GM21717 (cell line): ENCODE data around the gene USP14.

Source experiments
- ATAC-seq: cut with Tn5 transposase; IDR thresholded peaks from one replicate; pipeline ENCODE4 v1.9.1; 2021; ENCODE audit warnings: mild to moderate bottlenecking, moderate library complexity; ENCODE audit not compliant: unreplicated experiment

USP14 gene

GRCh38 chr18:225745-226144 lies 67.4 kb downstream of the USP14 start:
- ATAC-seq: no peak

DNA sequence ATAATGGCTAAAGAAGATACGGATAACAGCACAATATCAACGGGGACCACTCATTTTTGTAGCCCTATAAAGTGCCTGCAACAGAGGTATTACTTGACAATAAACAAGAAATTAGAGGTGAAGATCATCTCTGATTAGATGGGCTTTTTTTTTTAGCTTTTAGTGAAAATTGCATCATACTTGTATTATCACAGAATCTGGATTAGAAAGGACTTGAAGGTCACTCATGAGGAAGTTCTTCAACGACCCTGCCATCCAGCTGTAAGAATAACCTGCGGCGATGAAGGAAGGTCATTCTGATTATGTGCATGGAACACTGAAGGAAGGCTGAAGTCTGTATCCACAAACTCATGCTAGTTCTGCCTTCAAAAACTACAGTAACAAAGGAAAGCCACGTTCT lies 69.0 kb downstream of the USP14 start:
- ATAC-seq: no peak

DNA sequence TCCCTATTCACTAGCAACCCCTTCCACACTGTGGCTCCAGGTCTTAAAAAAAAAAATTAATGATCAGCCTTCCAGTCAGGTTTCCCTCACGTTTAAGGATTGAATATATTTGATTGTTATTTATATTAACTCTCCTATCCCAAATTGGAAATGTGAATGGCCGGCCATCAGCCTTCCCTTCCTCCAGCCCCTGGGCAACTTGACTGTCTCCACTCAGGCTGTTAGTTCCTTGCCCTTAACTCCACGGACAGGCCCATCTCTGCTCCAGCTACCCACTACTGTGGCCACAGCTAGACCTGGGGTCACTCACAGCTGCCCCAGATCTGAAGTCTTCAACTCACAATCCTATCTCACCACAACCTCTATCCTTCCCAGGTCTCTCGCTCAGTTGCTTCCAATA lies 69.5 kb downstream of the USP14 start:
- ATAC-seq: no peak

DNA sequence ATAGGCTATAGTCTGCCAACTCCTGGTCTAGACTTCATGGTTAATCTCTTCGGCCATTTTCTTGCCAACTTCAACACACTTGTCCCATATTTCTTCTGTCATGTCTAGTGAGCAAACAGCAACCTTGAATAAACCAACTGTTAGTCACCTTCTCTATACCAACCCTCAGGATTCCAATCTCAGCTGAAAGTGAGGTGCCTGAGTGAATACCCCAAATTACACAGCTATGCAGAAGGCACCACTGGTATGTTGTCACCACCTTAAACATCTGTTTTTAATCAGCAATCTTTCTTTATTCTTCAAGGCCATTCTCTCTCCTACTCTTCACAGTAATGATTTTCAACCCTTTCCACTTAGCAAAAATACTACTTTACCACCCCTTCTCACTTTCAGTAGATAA lies 70.2 kb downstream of the USP14 start:
- no peak for ATAC-seq

GRCh38 chr18:231563-231962 lies 73.2 kb downstream of the USP14 start:
- ATAC-seq: no peak

GRCh38 chr18:240175-240574 lies 81.8 kb downstream of the USP14 start:
- ATAC-seq: no peak

DNA sequence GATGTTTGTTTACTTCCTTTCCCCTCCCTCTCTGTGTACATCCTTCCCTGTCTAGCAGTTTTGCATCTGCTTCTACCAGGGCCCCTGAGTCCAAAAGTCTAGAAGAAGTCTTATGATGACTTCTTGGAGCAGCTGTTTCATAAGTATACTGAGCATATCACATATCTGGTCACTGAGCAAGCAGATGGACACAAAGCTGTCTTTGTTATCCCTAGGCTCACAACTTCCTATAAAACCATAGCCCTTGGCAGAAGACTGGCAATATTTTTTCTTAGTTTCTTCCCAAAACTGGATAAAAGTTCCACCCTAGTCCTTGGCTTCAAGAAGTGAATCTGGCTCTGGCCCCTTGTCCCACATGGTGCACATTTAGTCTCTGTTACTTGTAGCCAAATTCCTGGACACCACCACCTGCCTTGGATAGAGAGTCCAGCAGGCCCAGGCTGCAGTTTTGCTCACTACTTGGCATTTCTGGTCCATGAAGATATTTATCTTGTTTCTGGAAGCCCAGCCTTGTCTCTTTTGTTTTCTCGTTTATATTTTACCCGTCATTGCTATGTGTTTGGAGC lies 87.0 kb downstream of the USP14 start:
- ATAC-seq: no peak

DNA sequence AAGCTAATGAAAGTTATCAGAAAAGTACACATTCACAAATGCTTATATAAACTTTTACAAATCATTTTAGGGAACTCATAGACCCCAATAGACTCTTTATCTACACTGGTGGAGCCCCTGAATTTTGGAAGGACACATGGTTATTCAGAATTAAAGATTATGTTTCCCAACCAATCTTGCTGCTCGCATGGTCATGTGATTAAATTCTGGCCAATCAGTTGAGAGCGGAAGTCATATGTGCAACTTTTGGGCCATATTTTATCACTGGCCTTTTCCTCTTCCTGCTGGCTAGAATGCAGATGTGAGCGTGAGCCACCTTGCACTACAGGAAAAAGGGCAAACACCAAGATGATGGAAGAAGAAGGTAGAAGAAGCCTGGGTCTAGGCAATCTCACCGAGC lies 89.7 kb downstream of the USP14 start:
- ATAC-seq: no peak

GRCh38 chr18:250685-251084 lies 92.3 kb downstream of the USP14 start:
- no peak for ATAC-seq

GRCh38 chr18:251572-251971 lies 93.2 kb downstream of the USP14 start:
- no peak for ATAC-seq

- no peak for ATAC-seq
These were observed 94.8 kb downstream of the USP14 start for GRCh38 chr18:253121-253520.

- no peak for ATAC-seq
These were observed 96.8 kb downstream of the USP14 start for GRCh38 chr18:255171-255570.

GRCh38 chr18:260547-260946 lies 102.2 kb downstream of the USP14 start:
- ATAC-seq: no peak

GRCh38 chr18:261398-262073 lies 103.2 kb downstream of the USP14 start:
- ATAC-seq: no peak
